Fibroblast of peridontal ligament (primary cell): ENCODE data around the gene VLDLR.

Experiments
- DNase-seq: peaks from one replicate; pipeline ENCODE4 v3.0.0-alpha.2; 2010; ENCODE audit errors: extremely low read depth

The VLDLR gene

GRCh38 chr9:2620919-2621721 lies 467 bp upstream of the VLDLR start:
- DNase-seq = peak; percentile 61

- no peak for DNase-seq
Observed at GRCh38 chr9:2622461-2623287, 1.1 kb downstream of the VLDLR start.

- DNase-seq = peak; percentile 22
Observed at GRCh38 chr9:2623288-2624050, 1.9 kb downstream of the VLDLR start.

- no peak for DNase-seq
Observed at GRCh38 chr9:2624051-2624682, 2.6 kb downstream of the VLDLR start.

GRCh38 chr9:2625427-2625826 lies 3.8 kb downstream of the VLDLR start:
- DNase-seq = no peak

- no peak for DNase-seq
Observed at GRCh38 chr9:2628919-2629318, 7.3 kb downstream of the VLDLR start.

- no peak for DNase-seq
Observed at GRCh38 chr9:2630158-2630557, 8.6 kb downstream of the VLDLR start.

- DNase-seq = no peak
Observed at GRCh38 chr9:2631263-2631662, 9.7 kb downstream of the VLDLR start.

- DNase-seq = no peak
Observed at GRCh38 chr9:2634153-2634552, 12.6 kb downstream of the VLDLR start.

- DNase-seq = no peak
Observed at GRCh38 chr9:2634818-2635217, 13.2 kb downstream of the VLDLR start.

- DNase-seq = no peak
Observed at GRCh38 chr9:2635922-2636321, 14.3 kb downstream of the VLDLR start.

GRCh38 chr9:2637390-2637789 lies 15.8 kb downstream of the VLDLR start:
- no peak for DNase-seq

GRCh38 chr9:2638871-2639673 lies 17.5 kb downstream of the VLDLR start:
- no peak for DNase-seq

GRCh38 chr9:2639786-2640185 lies 18.2 kb downstream of the VLDLR start:
- DNase-seq = no peak

GRCh38 chr9:2640570-2640969 lies 19.0 kb downstream of the VLDLR start:
- no peak for DNase-seq

- no peak for DNase-seq
Observed at GRCh38 chr9:2641033-2641432, 19.4 kb downstream of the VLDLR start.

- no peak for DNase-seq
Observed at GRCh38 chr9:2642068-2642467, 20.5 kb downstream of the VLDLR start.

GRCh38 chr9:2645569-2645968 lies 24.0 kb downstream of the VLDLR start:
- no peak for DNase-seq

GRCh38 chr9:2655411-2655901 lies 33.9 kb downstream of the VLDLR start:
- peak; percentile 76 for DNase-seq

GRCh38 chr9:2657427-2657826 lies 35.8 kb downstream of the VLDLR start:
- DNase-seq = no peak

GRCh38 chr9:2662496-2662895 lies 40.9 kb downstream of the VLDLR start:
- DNase-seq = no peak
